ENCODE measurements around the gene OMP.

Gene OMP

DNA sequence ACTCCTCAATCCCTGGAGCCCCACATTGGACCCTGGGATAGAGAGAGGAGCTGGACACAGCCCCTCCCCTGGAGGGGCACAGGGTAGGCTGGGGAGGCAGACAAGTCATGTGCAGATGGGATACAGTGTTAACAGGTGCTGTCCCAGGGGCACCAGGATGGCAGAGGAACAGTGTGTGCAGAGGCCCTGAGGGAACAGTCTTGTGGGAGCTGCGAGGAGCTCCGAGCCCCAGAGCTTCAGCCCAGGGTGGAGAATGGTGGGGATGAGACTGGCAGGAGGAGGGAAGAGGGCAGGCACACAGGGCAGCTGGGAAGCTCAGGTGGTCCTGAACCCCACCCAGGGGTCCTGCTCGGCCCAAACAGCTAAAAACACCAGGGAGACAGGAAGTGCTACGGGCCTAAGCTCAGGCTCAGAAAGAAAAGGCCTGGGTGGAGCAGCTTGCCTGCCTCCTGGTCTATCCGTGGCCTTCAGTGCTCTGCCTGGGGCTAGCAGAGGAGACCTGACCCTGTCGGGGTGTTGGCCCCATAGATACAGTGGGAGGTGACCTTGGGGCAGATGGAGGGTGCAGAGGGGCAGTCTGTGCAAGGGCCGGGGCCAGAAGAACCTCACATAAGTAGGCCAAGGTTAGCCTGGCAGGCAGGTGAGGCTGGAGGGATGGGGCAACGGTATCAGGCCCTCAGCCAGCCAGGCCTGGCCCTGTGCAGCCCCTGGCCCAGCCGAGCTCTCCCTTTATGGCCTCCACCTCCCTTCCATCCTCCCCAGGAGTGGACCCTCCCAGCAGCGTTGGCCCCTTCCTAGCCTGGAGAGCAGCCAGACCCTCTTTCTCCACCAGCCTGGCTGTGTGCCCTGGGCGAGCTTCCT lies 20.4 kb upstream of the OMP start:
- Histone ChIP-seq H3K4me3 (ENCODE audit: low read depth in 1 of 2, low read length in 1 of 2) (no peak overlapping the region), H3K9me3 (no peaks in the 10 kb centered on the region), H3K36me3 (no peaks in the 10 kb centered on the region), H3K27me3 (no peaks in the 10 kb centered on the region), H3K4me1 (ENCODE audit: control insufficient read depth in 1 of 2, insufficient read depth in 1 of 2, low read depth in 1 of 2, low read length in 1 of 2) (no peaks in the 10 kb centered on the region), H3K27ac (no peak overlapping the region)
- TF ChIP-seq, protein P1, sequence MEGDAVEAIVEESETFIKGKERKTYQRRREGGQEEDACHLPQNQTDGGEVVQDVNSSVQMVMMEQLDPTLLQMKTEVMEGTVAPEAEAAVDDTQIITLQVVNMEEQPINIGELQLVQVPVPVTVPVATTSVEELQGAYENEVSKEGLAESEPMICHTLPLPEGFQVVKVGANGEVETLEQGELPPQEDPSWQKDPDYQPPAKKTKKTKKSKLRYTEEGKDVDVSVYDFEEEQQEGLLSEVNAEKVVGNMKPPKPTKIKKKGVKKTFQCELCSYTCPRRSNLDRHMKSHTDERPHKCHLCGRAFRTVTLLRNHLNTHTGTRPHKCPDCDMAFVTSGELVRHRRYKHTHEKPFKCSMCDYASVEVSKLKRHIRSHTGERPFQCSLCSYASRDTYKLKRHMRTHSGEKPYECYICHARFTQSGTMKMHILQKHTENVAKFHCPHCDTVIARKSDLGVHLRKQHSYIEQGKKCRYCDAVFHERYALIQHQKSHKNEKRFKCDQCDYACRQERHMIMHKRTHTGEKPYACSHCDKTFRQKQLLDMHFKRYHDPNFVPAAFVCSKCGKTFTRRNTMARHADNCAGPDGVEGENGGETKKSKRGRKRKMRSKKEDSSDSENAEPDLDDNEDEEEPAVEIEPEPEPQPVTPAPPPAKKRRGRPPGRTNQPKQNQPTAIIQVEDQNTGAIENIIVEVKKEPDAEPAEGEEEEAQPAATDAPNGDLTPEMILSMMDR (IDR thresholded peaks at IDR 0.05), result no peak

DNA sequence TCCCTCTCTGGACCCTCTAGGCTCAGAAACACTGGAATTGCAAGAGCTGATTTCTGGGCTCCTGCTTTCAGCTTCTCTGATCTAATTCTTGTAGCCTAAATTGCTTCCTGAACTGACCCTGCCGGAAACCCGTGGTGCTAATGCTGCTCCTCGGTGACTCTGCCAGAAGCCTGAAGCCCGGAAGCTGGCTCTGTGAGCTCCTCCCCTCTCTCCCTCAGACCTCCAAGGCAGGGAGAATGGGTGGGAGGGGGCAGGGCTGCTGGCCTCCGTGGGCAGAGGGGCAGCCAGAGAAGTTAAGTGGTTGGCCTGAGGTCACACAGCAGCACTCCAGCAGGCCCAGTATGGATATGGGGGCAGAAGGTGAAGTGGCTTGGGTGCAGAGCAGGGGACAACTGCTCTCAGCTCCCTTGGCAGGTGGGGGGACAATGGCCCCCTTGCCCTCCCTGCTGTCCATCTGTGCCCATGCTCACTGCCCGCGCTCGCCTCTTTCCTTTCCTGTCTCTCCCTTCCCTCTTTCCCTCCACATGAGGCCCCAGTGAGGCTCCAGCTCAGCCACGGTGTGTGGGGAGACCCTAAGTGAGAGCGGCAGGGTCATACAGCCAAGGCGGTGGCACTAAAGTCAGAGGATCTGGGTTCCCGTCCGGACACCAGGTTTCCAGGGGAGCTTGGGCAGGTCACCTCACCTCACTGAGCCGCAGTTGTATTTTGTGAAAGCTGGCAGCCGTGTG lies 19.6 kb upstream of the OMP start:
- Histone ChIP-seq H3K4me1 (ENCODE audit: control insufficient read depth in 1 of 2, insufficient read depth in 1 of 2, low read depth in 1 of 2, low read length in 1 of 2) (no peaks in the 10 kb centered on the region), H3K36me3 (no peaks in the 10 kb centered on the region), H3K4me3 (ENCODE audit: low read depth in 1 of 2, low read length in 1 of 2) (no peak overlapping the region), H3K27me3 (no peaks in the 10 kb centered on the region), H3K9me3 (no peaks in the 10 kb centered on the region), H3K27ac (no peak overlapping the region)
- TF ChIP-seq, protein P1 (IDR thresholded peaks at IDR 0.05), result no peak

DNA sequence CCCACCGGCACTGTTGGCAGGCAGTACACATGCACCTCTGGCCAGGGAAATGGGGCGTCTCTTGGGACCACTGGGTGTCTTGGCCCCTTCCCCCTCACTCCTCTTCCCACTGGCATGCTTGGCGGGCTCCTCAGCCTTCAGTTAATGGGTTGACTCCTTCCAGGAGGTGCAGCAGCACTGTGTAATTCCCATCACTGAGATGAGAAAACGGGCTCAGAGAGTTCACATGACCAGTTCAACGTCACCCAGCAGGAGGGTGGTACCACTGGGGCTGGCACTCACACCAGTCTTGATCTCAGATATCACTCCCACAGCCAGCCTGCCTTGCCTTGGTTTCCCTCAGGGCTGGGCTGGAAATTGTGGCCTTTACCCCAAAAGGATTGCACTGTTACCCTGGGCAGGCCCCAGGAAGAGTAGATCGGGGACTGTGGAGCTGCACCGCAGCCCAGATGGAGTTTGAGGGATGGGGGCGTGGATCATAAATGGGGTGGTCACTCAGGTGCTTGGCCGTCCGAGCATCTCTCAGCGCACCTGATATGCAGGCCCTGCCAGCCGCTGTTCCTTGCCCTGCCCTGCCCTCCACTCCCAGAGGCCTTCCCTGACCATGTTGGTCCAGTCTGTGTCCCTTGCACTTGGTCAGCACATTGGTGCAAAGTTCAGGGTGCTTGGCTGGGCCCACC lies 18.9 kb upstream of the OMP start:
- no peak overlapping the region for H3K27ac ChIP-seq
- no peaks in the 10 kb centered on the region for H3K9me3 ChIP-seq
- no peak overlapping the region for H3K4me3 ChIP-seq (ENCODE audit: low read depth in 1 of 2, low read length in 1 of 2)
- no peaks in the 10 kb centered on the region for H3K4me1 ChIP-seq (ENCODE audit: control insufficient read depth in 1 of 2, insufficient read depth in 1 of 2, low read depth in 1 of 2, low read length in 1 of 2)
- no peaks in the 10 kb centered on the region for H3K27me3 ChIP-seq
- H3K36me3 ChIP-seq, result no peaks in the 10 kb centered on the region
- TF ChIP-seq, protein P1 (IDR thresholded peaks at IDR 0.05), result no peak

DNA sequence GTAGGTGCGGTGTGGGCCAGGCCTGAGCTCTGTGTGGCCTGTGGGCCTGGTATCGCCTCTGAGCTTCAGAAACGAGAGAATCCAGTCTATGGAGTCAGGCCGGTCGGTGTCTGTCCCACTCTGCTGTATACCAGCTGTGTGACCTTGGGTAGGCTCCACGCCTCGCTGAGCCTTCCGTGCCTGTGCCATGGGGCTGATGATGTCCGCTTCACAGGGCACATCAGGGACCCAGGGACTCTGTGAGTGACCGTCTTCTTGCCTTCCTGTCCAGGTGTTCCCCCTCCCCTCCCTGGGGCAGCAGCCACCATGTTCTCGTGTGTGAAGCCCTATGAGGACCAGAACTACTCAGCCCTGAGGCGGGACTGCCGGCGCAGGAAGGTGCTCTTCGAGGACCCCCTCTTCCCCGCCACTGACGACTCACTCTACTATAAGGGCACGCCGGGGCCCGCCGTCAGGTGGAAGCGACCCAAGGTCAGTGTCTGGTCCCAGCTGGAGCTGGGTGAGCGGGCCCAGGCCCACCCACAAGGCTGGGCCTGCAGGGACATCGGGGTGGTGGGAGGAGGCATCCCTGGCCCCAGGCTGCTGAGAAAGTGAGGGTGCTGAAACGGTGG lies 18.0 kb upstream of the OMP start:
- TF ChIP-seq, protein P1 (IDR thresholded peaks at IDR 0.05), result no peak
- H3K27ac ChIP-seq, result no peak overlapping the region

DNA sequence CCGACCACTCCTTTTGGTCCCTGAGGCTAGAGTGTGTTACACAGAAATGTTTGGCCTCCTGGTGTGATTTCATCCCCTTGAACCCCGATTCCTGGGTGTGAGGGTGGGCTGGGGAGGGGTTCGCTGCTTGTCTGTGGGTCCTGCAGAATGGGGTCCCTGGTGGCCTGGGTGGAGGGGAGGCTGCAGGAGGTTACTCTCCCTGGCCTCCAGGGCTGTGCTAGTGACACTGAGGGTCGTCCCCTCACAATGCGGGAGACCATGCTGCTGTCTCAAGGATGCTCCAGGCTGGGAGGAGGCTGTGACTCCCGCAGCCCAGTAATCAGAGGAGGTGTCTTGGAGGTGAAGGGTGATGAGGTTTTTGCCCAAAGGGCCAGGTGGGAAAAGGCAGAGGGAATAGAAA lies 17.0 kb upstream of the OMP start:
- no peaks in the 10 kb centered on the region for H3K4me1 ChIP-seq (ENCODE audit: control insufficient read depth in 1 of 2, insufficient read depth in 1 of 2, low read depth in 1 of 2, low read length in 1 of 2)
- H3K36me3 ChIP-seq, result no peaks in the 10 kb centered on the region
- H3K4me3 ChIP-seq (ENCODE audit: low read depth in 1 of 2, low read length in 1 of 2), result no peak overlapping the region
- no peak overlapping the region for H3K27ac ChIP-seq
- peaks cover 5% of the 10 kb centered on the region for H3K27me3 ChIP-seq
- TF ChIP-seq, protein P1 (IDR thresholded peaks at IDR 0.05), result no peak
- no peaks in the 10 kb centered on the region for H3K9me3 ChIP-seq

More for the DNA sequence above, 18.0 kb upstream of the OMP start:
- H3K27me3 ChIP-seq, result no peaks in the 10 kb centered on the region
- no peaks in the 10 kb centered on the region for H3K9me3 ChIP-seq
- no peak overlapping the region for H3K4me3 ChIP-seq (ENCODE audit: low read depth in 1 of 2, low read length in 1 of 2)
- H3K4me1 ChIP-seq (ENCODE audit: control insufficient read depth in 1 of 2, insufficient read depth in 1 of 2, low read depth in 1 of 2, low read length in 1 of 2), result no peaks in the 10 kb centered on the region
- no peaks in the 10 kb centered on the region for H3K36me3 ChIP-seq

All from neutrophil (primary cell).